ENCODE measurements around the gene DDHD1.

DNA sequence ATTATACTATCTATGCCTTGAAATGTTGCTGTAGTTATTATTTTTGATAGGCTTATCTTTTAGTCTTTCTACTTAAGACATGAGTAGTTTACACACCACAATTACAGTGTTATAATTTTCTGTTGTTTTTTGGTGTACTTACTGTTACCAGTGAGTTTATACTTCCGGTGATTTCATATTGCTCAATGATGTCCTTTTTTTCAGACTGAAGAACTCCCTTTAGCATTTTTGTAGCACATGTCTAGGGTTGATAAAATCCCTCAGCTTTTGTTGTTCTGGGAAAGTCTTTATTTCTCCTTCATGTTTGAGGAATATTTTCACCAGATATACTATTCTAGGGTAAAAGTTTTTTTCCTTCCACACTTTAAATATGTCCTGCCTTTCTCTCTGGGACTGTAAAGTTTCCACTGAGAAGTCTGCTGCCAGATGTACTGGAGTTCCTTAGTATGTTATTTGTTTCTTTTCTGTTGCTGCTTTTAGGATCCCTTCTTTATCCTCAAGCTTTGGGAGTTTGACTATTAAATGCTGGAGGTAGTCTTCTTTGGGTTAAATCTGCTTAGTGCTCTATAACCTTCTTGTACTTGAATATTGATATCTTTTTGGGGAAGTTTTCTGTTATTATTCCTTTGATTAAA lies 160.8 kb downstream of the DDHD1 start:
- TF ChIP-seq CTCF (tag by site-specific recombination; IDR thresholded peaks at IDR 0.05) (no peak), ZNF133 (tag by site-specific recombination; IDR thresholded peaks at IDR 0.05) (no peak), SP2 (tag by site-specific recombination; IDR thresholded peaks at IDR 0.05) (no peak), ZNF423 (tag by site-specific recombination; IDR thresholded peaks at IDR 0.05) (no peak), ZNF157 (tag by site-specific recombination; IDR thresholded peaks at IDR 0.05) (no peak), ZNF23 (tag by site-specific recombination; IDR thresholded peaks at IDR 0.05; ENCODE audit: borderline replicate concordance) (no peak), ZNF660 (tag by site-specific recombination; IDR thresholded peaks at IDR 0.05) (no peak)
